ENCODE data around the gene DHX8. TPM values are rescaled to one million over a fixed set of nuclear protein-coding genes. Genes with fewer than 3 reads are reported as not detected.
"Not testable (repeated sequence)": the region's sequence is repeated elsewhere in the genome, so short reads cannot be mapped to it uniquely, and the experiment has no call there.

The DHX8 gene
- total and polyA plus RNA-seq, 2 of the 8 experiments (the other 6 are each of a cell fraction or from before 2014, with no cell fraction given): 30.5 to 59.4 TPM

DNA sequence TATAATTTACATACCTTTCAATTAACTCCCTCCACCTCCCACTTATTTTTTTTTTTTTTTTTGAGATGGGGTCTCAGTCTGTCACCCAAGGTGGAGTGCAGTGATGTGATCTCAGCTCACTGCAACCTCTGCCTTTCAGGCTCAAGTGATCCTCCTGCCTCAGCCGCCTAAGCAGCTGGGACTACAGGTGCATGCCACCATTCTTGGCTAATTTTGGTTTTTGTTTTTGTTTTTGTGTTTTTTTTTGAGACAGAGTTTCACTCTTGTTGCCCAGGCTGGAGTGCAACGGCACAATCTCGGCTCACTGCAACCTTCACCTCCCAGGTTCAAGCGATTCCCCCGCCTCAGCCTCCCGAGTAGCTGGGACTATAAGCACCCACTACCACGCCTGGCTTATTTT is 25.7 kb downstream of the DHX8 start:
- H3K79me1 ChIP-seq (ENCODE audit: low read depth, low read length); H3K4me3 ChIP-seq (ENCODE audit: extremely low read depth in 1 of 4, insufficient read depth in 2 of 4, low read depth in 3 of 4, low read length in 4 of 4); H3K23ac ChIP-seq (ENCODE audit: insufficient read length); H3K4me1 ChIP-seq (replicated peaks in 1 of 4; ENCODE audit: control insufficient read depth in 3 of 4, insufficient read depth in 4 of 4, low read length in 3 of 4); DNase-seq (ENCODE audit: low read depth in 1 of 2, low spot score in 2 of 2); H2BK15ac ChIP-seq (ENCODE audit: low read length); H4K8ac ChIP-seq (ENCODE audit: extremely low read depth, insufficient read depth, low read length); H4K91ac ChIP-seq (replicated peaks; ENCODE audit: insufficient read length, low read length); H3K4ac ChIP-seq (replicated peaks; ENCODE audit: insufficient read length, low read depth, low read length); H4K5ac ChIP-seq (ENCODE audit: insufficient read length, low read depth, low read length); H2BK5ac ChIP-seq (ENCODE audit: low read depth, low read length); H4K20me1 ChIP-seq (replicated peaks in 1 of 2; ENCODE audit: control insufficient read depth in 1 of 2, insufficient read depth in 2 of 2, low read length in 2 of 2); H3K4me2 ChIP-seq (ENCODE audit: insufficient read depth in 1 of 2, low read depth in 2 of 2, low read length in 2 of 2); H2AFZ ChIP-seq (ENCODE audit: low read length); H3K14ac ChIP-seq (ENCODE audit: insufficient read length); H2BK20ac ChIP-seq (ENCODE audit: low read length); FAIRE-seq; H3K9ac ChIP-seq (replicated peaks in 1 of 4; ENCODE audit: extremely low read depth in 1 of 4, low read depth in 3 of 4, low read length in 3 of 4); H3K27ac ChIP-seq (ENCODE audit: low read depth, low read length); H3K27me3 ChIP-seq (replicated peaks in 1 of 4; ENCODE audit: control insufficient read depth in 3 of 4, extremely low read depth in 1 of 4, insufficient read depth in 3 of 4, low read length in 3 of 4); H2BK12ac ChIP-seq (ENCODE audit: low read depth, low read length); H3K23me2 ChIP-seq (ENCODE audit: low read depth, low read length); H3K79me2 ChIP-seq (ENCODE audit: control insufficient read depth in 1 of 2, insufficient read depth in 2 of 2, low read length in 2 of 2); H3K9me3 ChIP-seq (ENCODE audit: insufficient read depth in 2 of 2, low read depth in 1 of 2, low read length in 1 of 2); H2BK120ac ChIP-seq (replicated peaks; ENCODE audit: low read depth, low read length); H3K18ac ChIP-seq (ENCODE audit: extremely low read depth, low read length); H2AK5ac ChIP-seq (ENCODE audit: low read depth, low read length); H3K56ac ChIP-seq (replicated peaks; ENCODE audit: insufficient read length, low read depth, low read length): not testable (repeated sequence)
- ChIA-PET POLR2A (ENCODE audit: partially characterized antibody) (interaction anchor here (0.5 kb wide), 1 partner anchor 591 kb away, joined by 4 read pairs; no protein-coding TSS in a partner anchor), CTCF (ENCODE audit: partially characterized antibody) (interaction anchor here (0.6 to 1.8 kb wide), 3 partner anchors 10 to 59 kb away, joined by 3 to 4 read pairs (median 3); partner anchors contain the start of gene DHX8)
- H3K36me3 ChIP-seq (ENCODE audit: control insufficient read depth in 2 of 4, insufficient read depth in 4 of 4, low read length in 3 of 4): peaks cover 7 to 64% (median 38%) of the 10 kb centered on the region in 4 experiments
- WGBS, 2 experiments (ENCODE audit: extremely low coverage in 1 of 2, insufficient coverage in 1 of 2, insufficient read length in 1 of 2, insufficient replicate concordance in 2 of 2, low coverage in 1 of 2, low lambda C conversion rate in 2 of 2, missing lambda C conversion rate in 1 of 2): 84% methylated on average over 7 of the region's 7 CpGs; no CpG with 5 or more reads in 1 of the 2 experiments

DNA sequence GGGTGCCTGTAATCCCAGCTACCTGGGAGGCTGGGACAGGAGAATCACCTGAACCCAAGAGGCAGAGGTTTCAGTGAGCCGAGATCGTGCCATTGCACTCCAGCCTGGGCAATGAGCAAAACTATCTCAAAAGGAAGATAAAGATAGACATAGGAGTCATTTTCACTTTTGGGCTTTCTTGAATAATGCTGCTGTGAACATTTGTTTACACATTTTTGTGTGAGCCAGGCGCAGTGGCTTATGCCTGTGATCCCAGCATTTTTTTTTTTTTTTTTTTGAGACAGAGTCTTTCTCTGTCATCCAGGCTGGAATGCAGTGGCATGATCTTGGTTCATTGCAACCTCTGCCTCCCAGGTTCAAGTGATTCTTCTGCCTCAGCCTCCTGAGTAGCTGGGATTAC is 27.4 kb downstream of the DHX8 start:
- 93% methylated on average over 3 of the region's 3 CpGs; no CpG with 5 or more reads in 1 of the 2 experiments for WGBS, 2 experiments (ENCODE audit: extremely low coverage in 1 of 2, insufficient coverage in 1 of 2, insufficient read length in 1 of 2, insufficient replicate concordance in 2 of 2, low coverage in 1 of 2, low lambda C conversion rate in 2 of 2, missing lambda C conversion rate in 1 of 2)

More for the DNA sequence above, 27.4 kb downstream of the DHX8 start:
- H3K56ac ChIP-seq (replicated peaks; ENCODE audit: insufficient read length, low read depth, low read length); H3K23me2 ChIP-seq (ENCODE audit: low read depth, low read length); H4K5ac ChIP-seq (ENCODE audit: insufficient read length, low read depth, low read length); DNase-seq (ENCODE audit: low read depth in 1 of 2, low spot score in 2 of 2); H2AK5ac ChIP-seq (ENCODE audit: low read depth, low read length); H3K4me2 ChIP-seq (ENCODE audit: insufficient read depth in 1 of 2, low read depth in 2 of 2, low read length in 2 of 2); H2BK5ac ChIP-seq (ENCODE audit: low read depth, low read length); H3K14ac ChIP-seq (ENCODE audit: insufficient read length); H3K27me3 ChIP-seq (replicated peaks in 1 of 4; ENCODE audit: control insufficient read depth in 3 of 4, extremely low read depth in 1 of 4, insufficient read depth in 3 of 4, low read length in 3 of 4); H2BK15ac ChIP-seq (ENCODE audit: low read length); FAIRE-seq; H3K4me3 ChIP-seq (ENCODE audit: extremely low read depth in 1 of 4, insufficient read depth in 2 of 4, low read depth in 3 of 4, low read length in 4 of 4); H3K4me1 ChIP-seq (replicated peaks in 1 of 4; ENCODE audit: control insufficient read depth in 3 of 4, insufficient read depth in 4 of 4, low read length in 3 of 4); H3K4ac ChIP-seq (replicated peaks; ENCODE audit: insufficient read length, low read depth, low read length); H2BK20ac ChIP-seq (ENCODE audit: low read length); H3K79me1 ChIP-seq (ENCODE audit: low read depth, low read length); H4K91ac ChIP-seq (replicated peaks; ENCODE audit: insufficient read length, low read length); H4K8ac ChIP-seq (ENCODE audit: extremely low read depth, insufficient read depth, low read length); CTCF ChIA-PET (ENCODE audit: partially characterized antibody); H4K20me1 ChIP-seq (replicated peaks in 1 of 2; ENCODE audit: control insufficient read depth in 1 of 2, insufficient read depth in 2 of 2, low read length in 2 of 2); H3K23ac ChIP-seq (ENCODE audit: insufficient read length); H2AFZ ChIP-seq (ENCODE audit: low read length); POLR2A ChIA-PET (ENCODE audit: partially characterized antibody); H2BK120ac ChIP-seq (replicated peaks; ENCODE audit: low read depth, low read length); H3K18ac ChIP-seq (ENCODE audit: extremely low read depth, low read length); H2BK12ac ChIP-seq (ENCODE audit: low read depth, low read length); H3K9me3 ChIP-seq (ENCODE audit: insufficient read depth in 2 of 2, low read depth in 1 of 2, low read length in 1 of 2); H3K79me2 ChIP-seq (ENCODE audit: control insufficient read depth in 1 of 2, insufficient read depth in 2 of 2, low read length in 2 of 2); H3K9ac ChIP-seq (replicated peaks in 1 of 4; ENCODE audit: extremely low read depth in 1 of 4, low read depth in 3 of 4, low read length in 3 of 4); H3K27ac ChIP-seq (ENCODE audit: low read depth, low read length): not testable (repeated sequence)
- peaks cover 3 to 63% (median 33%) of the 10 kb centered on the region in 4 experiments; a peak in 7 of 8 replicates for H3K36me3 ChIP-seq (ENCODE audit: control insufficient read depth in 2 of 4, insufficient read depth in 4 of 4, low read length in 3 of 4)

Measured in H1 (cell line).